Measurements from ENCODE around the gene NSD1. TPM values are rescaled to one million over a fixed set of nuclear protein-coding genes. Genes with fewer than 3 reads are reported as not detected.

Gene NSD1
- total and polyA plus RNA-seq, 2 of the 4 experiments (the other 2 are of a cell fraction), result 7.7 to 31.0 TPM

- CTCF ChIA-PET, result no interaction called here
These were observed 178.4 kb downstream of the NSD1 start, which contains the start of gene MXD3 for GRCh38 chr5:177311723-177312648. Gene MXD3, minus strand, starts transcription at chr5:177311898. Its CDS starts 68 bp downstream, at chr5:177311830.

More at GRCh38 chr5:177311723-177312648, 178.4 kb downstream of the NSD1 start, which contains the start of gene MXD3:
- Histone ChIP-seq H2AK5ac (ENCODE audit: low read depth, low read length) (peak within 1 kb of the TSS; percentile 71), H2BK20ac (ENCODE audit: low read depth, low read length) (no peak within 1 kb of the TSS), H3K4me1 (ENCODE audit: control insufficient read depth, insufficient read depth, low read length) (peaks cover 7% of the 10 kb centered on the region; the same call in 1 of the 2 replicates), H3K27me3 (ENCODE audit: control insufficient read depth, insufficient read depth, low read length) (no peaks in the 10 kb centered on the region), H3K56ac (ENCODE audit: extremely low read depth, insufficient read depth, low read length) (peak within 1 kb of the TSS; percentile 19; the same call in 1 of the 2 replicates), H3K4me2 (ENCODE audit: low read depth, low read length) (peak within 1 kb of the TSS; percentile 82), H3K18ac (ENCODE audit: low read depth, low read length) (no peak within 1 kb of the TSS), H2AFZ (replicated peaks; ENCODE audit: low read length, poor library complexity) (peak within 1 kb of the TSS; percentile 93), H3K4ac (ENCODE audit: low read depth, low read length) (peak within 1 kb of the TSS; percentile 59), H4K20me1 (ENCODE audit: insufficient read depth, low read length) (peaks cover 29% of the 10 kb centered on the region), H2BK5ac (ENCODE audit: low read depth, low read length, poor library complexity, severe bottlenecking) (peak within 1 kb of the TSS; percentile 16), H2AK9ac (replicated peaks; ENCODE audit: low read depth, low read length, poor library complexity) (peak within 1 kb of the TSS; percentile 99), H4K5ac (ENCODE audit: low read depth, low read length) (no peak within 1 kb of the TSS), H3K27ac (ENCODE audit: insufficient read depth, low read length) (peak within 1 kb of the TSS; percentile 52; the same call in 1 of the 2 replicates), H2BK120ac (ENCODE audit: low read depth, low read length) (0 out of 2 replicates have a peak within 1 kb of the TSS, but pooled peaks have one; percentile 16), H3K79me1 (ENCODE audit: low read depth in 1 of 2, low read length in 2 of 2) (peaks cover 9 to 48% of the 10 kb centered on the region in 2 experiments; a peak in 3 of 4 replicates), H4K8ac (ENCODE audit: low read depth in 2 of 2, low read length in 2 of 2) (peak within 1 kb of the TSS; percentile 26 to 66; a peak in 3 of 4 replicates), H3K9me1 (ENCODE audit: insufficient read depth, low read length) (0 out of 2 replicates have a peak, but pooled peaks cover 2% of the 10 kb centered on the region), H2BK15ac (ENCODE audit: low read depth, low read length) (no peak within 1 kb of the TSS), H3K36me3 (ENCODE audit: control insufficient read depth, insufficient read depth, low read length) (peaks cover 5% of the 10 kb centered on the region), H3K4me3 (ENCODE audit: insufficient read depth, low read depth, low read length) (peak within 1 kb of the TSS; percentile 44), H3K9ac (ENCODE audit: low read depth, low read length) (peak within 1 kb of the TSS; percentile 42; the same call in 1 of the 2 replicates), H3K9me3 (ENCODE audit: control insufficient read depth, insufficient read depth, low read length) (no peaks in the 10 kb centered on the region), H4K91ac (ENCODE audit: insufficient read depth, low read depth, low read length) (peak within 1 kb of the TSS; percentile 84), H3K14ac (replicated peaks; ENCODE audit: low read depth, low read length) (peak within 1 kb of the TSS; percentile 48), H3K23ac (ENCODE audit: low read depth, low read length) (0 out of 2 replicates have a peak within 1 kb of the TSS, but pooled peaks have one; percentile 33)
- 0% methylated on average over 43 of the region's 78 CpGs; no CpG with 5 or more reads in 1 of the 2 experiments for WGBS, 2 experiments (ENCODE audit: extremely low coverage in 2 of 2, insufficient read length in 1 of 2)
- intact Hi-C loops (cut with micrococcal nuclease), result loop anchor here (2.0 kb wide), 2 partner anchors 145 to 189 kb away; no protein-coding TSS in a partner anchor
- TF ChIP-seq USF2 (IDR thresholded peaks at IDR 0.05; ENCODE audit: low read depth, low read length) (peak; percentile 86), CHD1 (IDR thresholded peaks at IDR 0.05; ENCODE audit: low read depth, low read length) (no peak), BHLHE40 (IDR thresholded peaks at IDR 0.05; ENCODE audit: low read depth, low read length) (peak; percentile 55; the same call in 1 of the 2 replicates), FOS (IDR thresholded peaks at IDR 0.05; ENCODE audit: low read depth, low read length) (peak; percentile 57), MAZ (IDR thresholded peaks at IDR 0.05; ENCODE audit: borderline replicate concordance, low read depth, low read length) (peak; percentile 86; the same call in 1 of the 2 replicates), CEBPB (IDR thresholded peaks at IDR 0.05; ENCODE audit: low read depth, low read length) (no peak), RFX5 (IDR thresholded peaks at IDR 0.05; ENCODE audit: low read depth, low read length) (no peak), MXI1 (IDR thresholded peaks at IDR 0.05; ENCODE audit: borderline replicate concordance, low read depth, low read length) (peak; percentile 100)
- dilution Hi-C loops (cut with HindIII; ENCODE audit: low sequenced_read_pairs, unreplicated experiment), result no loop called here
- in situ Hi-C loops (cut with MboI; ENCODE audit: low sequenced_read_pairs), result loop anchor here (5.0 kb wide), 1 partner anchor 135 kb away; the partner anchor contains the start of gene PRR7
- ATAC-seq (ENCODE audit: low read depth) (peak; percentile 92), DNase-seq (peak; percentile 90)
- BruUV-seq (replicated peaks), result no TSS peak
- POLR2A ChIA-PET (ENCODE audit: unreplicated experiment), result no interaction called here

Data from IMR-90 (cell line).